ENCODE measurements around the gene RXRA. TPM values are rescaled to one million over a fixed set of nuclear protein-coding genes. Genes with fewer than 3 reads are reported as not detected.

The RXRA gene
- total and polyA plus RNA-seq, 2 of the 4 experiments (the other 2 are of a cell fraction): 7.5 to 17.9 TPM

GRCh38 chr9:134437403-134438194, 111.3 kb downstream of the RXRA start:
- BruUV-seq (replicated peaks): no TSS peak
- Histone ChIP-seq H3K9ac (ENCODE audit: low read depth, low read length) (no peak overlapping the region), H4K8ac (ENCODE audit: low read depth in 2 of 2, low read length in 2 of 2) (no peak overlapping the region), H3K18ac (ENCODE audit: low read depth, low read length) (no peak overlapping the region), H4K20me1 (ENCODE audit: insufficient read depth, low read length) (peaks cover 29% of the 10 kb centered on the region), H2AK5ac (ENCODE audit: low read depth, low read length) (no peak overlapping the region), H3K27me3 (ENCODE audit: control insufficient read depth, insufficient read depth, low read length) (no peaks in the 10 kb centered on the region), H3K9me1 (ENCODE audit: insufficient read depth, low read length) (peaks cover 4% of the 10 kb centered on the region), H2AFZ (replicated peaks; ENCODE audit: low read length, poor library complexity) (no peak overlapping the region), H3K27ac (ENCODE audit: insufficient read depth, low read length) (no peak overlapping the region), H3K56ac (ENCODE audit: extremely low read depth, insufficient read depth, low read length) (no peak overlapping the region), H3K79me1 (ENCODE audit: low read depth in 1 of 2, low read length in 2 of 2) (peaks cover 3 to 7% of the 10 kb centered on the region in 2 experiments; a peak in 2 of 4 replicates), H4K5ac (ENCODE audit: low read depth, low read length) (no peak overlapping the region), H3K23ac (ENCODE audit: low read depth, low read length) (no peak overlapping the region), H3K4me1 (ENCODE audit: control insufficient read depth, insufficient read depth, low read length) (peaks cover 26% of the 10 kb centered on the region), H2BK120ac (ENCODE audit: low read depth, low read length) (no peak overlapping the region), H4K91ac (ENCODE audit: insufficient read depth, low read depth, low read length) (no peak overlapping the region), H2BK20ac (ENCODE audit: low read depth, low read length) (no peak overlapping the region), H3K4me3 (ENCODE audit: insufficient read depth, low read depth, low read length) (no peak overlapping the region), H3K14ac (replicated peaks; ENCODE audit: low read depth, low read length) (no peak overlapping the region), H3K4me2 (ENCODE audit: low read depth, low read length) (no peak overlapping the region), H2BK5ac (ENCODE audit: low read depth, low read length, poor library complexity, severe bottlenecking) (no peak overlapping the region), H2BK15ac (ENCODE audit: low read depth, low read length) (no peak overlapping the region), H2AK9ac (replicated peaks; ENCODE audit: low read depth, low read length, poor library complexity) (no peak overlapping the region), H3K36me3 (ENCODE audit: control insufficient read depth, insufficient read depth, low read length) (peaks cover 16% of the 10 kb centered on the region; the same call in 1 of the 2 replicates), H3K9me3 (ENCODE audit: control insufficient read depth, insufficient read depth, low read length) (no peaks in the 10 kb centered on the region), H3K4ac (ENCODE audit: low read depth, low read length) (no peak overlapping the region)
- POLR2A ChIA-PET (ENCODE audit: unreplicated experiment): no interaction called here
- in situ Hi-C loops (cut with MboI; ENCODE audit: low sequenced_read_pairs) (no loop called here), dilution Hi-C loops (cut with HindIII; ENCODE audit: low sequenced_read_pairs, unreplicated experiment) (no loop called here), intact Hi-C loops (cut with micrococcal nuclease) (no loop called here)
- 81% methylated on average over 12 of the region's 31 CpGs; no CpG with 5 or more reads in 1 of the 2 experiments for WGBS, 2 experiments (ENCODE audit: extremely low coverage in 2 of 2, insufficient read length in 1 of 2)
- CTCF ChIA-PET: no interaction called here
- DNase-seq: no peak
- no peak for ATAC-seq (ENCODE audit: low read depth)
- TF ChIP-seq RAD21 (IDR thresholded peaks at IDR 0.05; ENCODE audit: low read length) (no peak), CTCF (conservative IDR thresholded peaks at IDR 0.05; ENCODE audit: low read depth, low read length) (no peak), RCOR1 (IDR thresholded peaks at IDR 0.05; ENCODE audit: insufficient replicate concordance, low read length) (no peak), USF2 (IDR thresholded peaks at IDR 0.05; ENCODE audit: low read depth, low read length) (no peak), SMC3 (IDR thresholded peaks at IDR 0.05; ENCODE audit: low read depth, low read length) (no peak), ELK1 (IDR thresholded peaks at IDR 0.05; ENCODE audit: borderline replicate concordance, low read depth, low read length) (no peak), MXI1 (IDR thresholded peaks at IDR 0.05; ENCODE audit: borderline replicate concordance, low read depth, low read length) (no peak), POLR2A (IDR thresholded peaks at IDR 0.05; ENCODE audit: low read depth, low read length) (no peak), FOS (IDR thresholded peaks at IDR 0.05; ENCODE audit: low read depth, low read length) (no peak), CEBPB (IDR thresholded peaks at IDR 0.05; ENCODE audit: low read depth, low read length) (no peak), BHLHE40 (IDR thresholded peaks at IDR 0.05; ENCODE audit: low read depth, low read length) (no peak), MAZ (IDR thresholded peaks at IDR 0.05; ENCODE audit: borderline replicate concordance, low read depth, low read length) (no peak), NFE2L2 (IDR thresholded peaks at IDR 0.05; ENCODE audit: low read depth, low read length) (no peak), MAFK (IDR thresholded peaks at IDR 0.05; ENCODE audit: low read depth, low read length) (no peak), RFX5 (IDR thresholded peaks at IDR 0.05; ENCODE audit: low read depth, low read length) (no peak), CHD1 (IDR thresholded peaks at IDR 0.05; ENCODE audit: low read depth, low read length) (no peak)
